Parathyroid adenoma (tissue), 2 donors: Measurements from ENCODE around the gene MUC21.
A peak's percentile ranks its signal among the peaks of the same experiment; 100 is the strongest.

ENCODE experiments used
- H2AFZ ChIP-seq: fragments of 300-600 bp; sonication (generic); one replicate; pipeline ENCODE4 v1.7.0; 2017; ENCODE audit warnings: antibody characterized with exemption, mild to moderate bottlenecking
- H3K27ac ChIP-seq: fragments of 300-600 bp; sonication (generic); one replicate; pipeline ENCODE4 v1.7.0; 2017
- H3K27me3 ChIP-seq: fragments of 300-600 bp; sonication (generic); one replicate; pipeline ENCODE4 v1.7.0; 2017; ENCODE audit warnings: low read length; ENCODE audit not compliant: control insufficient read depth, insufficient read depth
- H3K36me3 ChIP-seq: fragments of 300-600 bp; sonication (generic); one replicate; pipeline ENCODE4 v1.7.0; 2017; ENCODE audit warnings: low read length; ENCODE audit not compliant: control insufficient read depth, insufficient read depth
- H3K4me1 ChIP-seq: fragments of 300-600 bp; sonication (generic); one replicate; pipeline ENCODE4 v1.7.0; 2017; ENCODE audit warnings: control low read depth
- H3K4me2 ChIP-seq: fragments of 300-600 bp; sonication (generic); one replicate; pipeline ENCODE4 v1.7.0; 2017; ENCODE audit warnings: low read length
- H3K4me3 ChIP-seq: fragments of 300-600 bp; sonication (generic); one replicate; pipeline ENCODE4 v1.7.0; 2017; ENCODE audit warnings: low read depth, low read length
- H3K79me2 ChIP-seq: fragments of 300-600 bp; sonication (generic); one replicate; pipeline ENCODE4 v1.7.0; 2017; ENCODE audit warnings: control low read depth
- H3K9ac ChIP-seq: fragments of 300-600 bp; sonication (generic); one replicate; pipeline ENCODE4 v1.7.0; 2017; ENCODE audit warnings: mild to moderate bottlenecking
- H3K9me3 ChIP-seq: fragments of 300-600 bp; sonication (generic); one replicate; pipeline ENCODE4 v1.7.0; 2017; ENCODE audit warnings: low read length; ENCODE audit not compliant: control insufficient read depth
- TF ChIP-seq, protein P1 (sequence below): fragments of 300-600 bp; sonication (generic); IDR thresholded peaks from one replicate; pipeline ENCODE4 v1.7.0; 2017; ENCODE audit warnings: antibody characterized with exemption, mild to moderate bottlenecking
- donor health status: primary hyperparathyroidism.

The MUC21 gene

GRCh38 chr6:30981942-30982772, 1.4 kb upstream of the MUC21 start:
- H3K27ac ChIP-seq = peak overlapping the region; percentile 45
- peak overlapping the region; percentile 41 for H3K4me3 ChIP-seq
- H3K4me1 ChIP-seq = peaks cover 7% of the 10 kb centered on the region
- H3K9ac ChIP-seq = no peak overlapping the region
- peak overlapping the region; percentile 78 for H2AFZ ChIP-seq
- TF ChIP-seq, protein P1, sequence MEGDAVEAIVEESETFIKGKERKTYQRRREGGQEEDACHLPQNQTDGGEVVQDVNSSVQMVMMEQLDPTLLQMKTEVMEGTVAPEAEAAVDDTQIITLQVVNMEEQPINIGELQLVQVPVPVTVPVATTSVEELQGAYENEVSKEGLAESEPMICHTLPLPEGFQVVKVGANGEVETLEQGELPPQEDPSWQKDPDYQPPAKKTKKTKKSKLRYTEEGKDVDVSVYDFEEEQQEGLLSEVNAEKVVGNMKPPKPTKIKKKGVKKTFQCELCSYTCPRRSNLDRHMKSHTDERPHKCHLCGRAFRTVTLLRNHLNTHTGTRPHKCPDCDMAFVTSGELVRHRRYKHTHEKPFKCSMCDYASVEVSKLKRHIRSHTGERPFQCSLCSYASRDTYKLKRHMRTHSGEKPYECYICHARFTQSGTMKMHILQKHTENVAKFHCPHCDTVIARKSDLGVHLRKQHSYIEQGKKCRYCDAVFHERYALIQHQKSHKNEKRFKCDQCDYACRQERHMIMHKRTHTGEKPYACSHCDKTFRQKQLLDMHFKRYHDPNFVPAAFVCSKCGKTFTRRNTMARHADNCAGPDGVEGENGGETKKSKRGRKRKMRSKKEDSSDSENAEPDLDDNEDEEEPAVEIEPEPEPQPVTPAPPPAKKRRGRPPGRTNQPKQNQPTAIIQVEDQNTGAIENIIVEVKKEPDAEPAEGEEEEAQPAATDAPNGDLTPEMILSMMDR = no peak
- H3K27me3 ChIP-seq = no peaks in the 10 kb centered on the region
- no peaks in the 10 kb centered on the region for H3K36me3 ChIP-seq
- H3K4me2 ChIP-seq = peak overlapping the region; percentile 59
- no peaks in the 10 kb centered on the region for H3K79me2 ChIP-seq
- no peaks in the 10 kb centered on the region for H3K9me3 ChIP-seq

DNA sequence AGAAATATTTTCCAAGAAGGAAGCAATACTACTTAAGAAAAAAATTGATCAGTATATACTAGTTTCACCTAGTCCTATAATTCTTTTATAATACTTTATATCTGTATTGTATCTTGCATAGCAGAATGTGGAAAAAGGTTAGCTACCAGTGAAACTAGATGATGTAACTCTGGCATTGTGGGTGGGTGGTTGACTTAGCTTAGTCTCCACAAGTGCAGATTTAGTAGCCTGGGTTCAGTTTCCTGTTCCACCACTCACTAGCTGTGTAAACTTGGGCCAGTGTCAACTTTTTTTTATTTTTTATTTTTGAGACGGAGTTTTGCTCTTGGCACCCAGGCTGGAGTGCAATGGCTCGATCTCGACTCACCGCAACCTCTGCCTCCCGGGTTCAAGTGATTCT, 2.0 kb downstream of the MUC21 start:
- H3K9ac ChIP-seq = no peak overlapping the region
- peaks cover 7% of the 10 kb centered on the region for H3K4me1 ChIP-seq
- no peak overlapping the region for H2AFZ ChIP-seq
- no peak overlapping the region for H3K4me2 ChIP-seq
- no peaks in the 10 kb centered on the region for H3K9me3 ChIP-seq
- TF ChIP-seq, protein P1 = no peak
- no peak overlapping the region for H3K27ac ChIP-seq
- no peaks in the 10 kb centered on the region for H3K27me3 ChIP-seq
- no peaks in the 10 kb centered on the region for H3K79me2 ChIP-seq
- H3K4me3 ChIP-seq = no peak overlapping the region
- no peaks in the 10 kb centered on the region for H3K36me3 ChIP-seq

DNA sequence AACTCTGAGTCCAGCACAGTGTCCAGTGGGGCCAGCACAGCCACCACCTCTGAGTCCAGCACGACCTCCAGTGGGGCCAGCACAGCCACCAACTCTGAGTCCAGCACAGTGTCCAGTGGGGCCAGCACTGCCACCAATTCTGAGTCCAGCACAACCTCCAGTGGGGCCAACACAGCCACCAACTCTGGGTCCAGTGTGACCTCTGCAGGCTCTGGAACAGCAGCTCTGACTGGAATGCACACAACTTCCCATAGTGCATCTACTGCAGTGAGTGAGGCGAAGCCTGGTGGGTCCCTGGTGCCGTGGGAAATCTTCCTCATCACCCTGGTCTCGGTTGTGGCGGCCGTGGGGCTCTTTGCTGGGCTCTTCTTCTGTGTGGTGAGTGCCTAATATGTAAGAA, 3.8 kb downstream of the MUC21 start:
- Histone ChIP-seq H3K36me3 (no peaks in the 10 kb centered on the region), H3K4me2 (no peak overlapping the region), H3K79me2 (no peaks in the 10 kb centered on the region), H3K9ac (no peak overlapping the region), H3K9me3 (no peaks in the 10 kb centered on the region), H3K27me3 (no peaks in the 10 kb centered on the region), H2AFZ (no peak overlapping the region), H3K4me3 (no peak overlapping the region), H3K27ac (no peak overlapping the region), H3K4me1 (peaks cover 7% of the 10 kb centered on the region)
- TF ChIP-seq, protein P1 = no peak

DNA sequence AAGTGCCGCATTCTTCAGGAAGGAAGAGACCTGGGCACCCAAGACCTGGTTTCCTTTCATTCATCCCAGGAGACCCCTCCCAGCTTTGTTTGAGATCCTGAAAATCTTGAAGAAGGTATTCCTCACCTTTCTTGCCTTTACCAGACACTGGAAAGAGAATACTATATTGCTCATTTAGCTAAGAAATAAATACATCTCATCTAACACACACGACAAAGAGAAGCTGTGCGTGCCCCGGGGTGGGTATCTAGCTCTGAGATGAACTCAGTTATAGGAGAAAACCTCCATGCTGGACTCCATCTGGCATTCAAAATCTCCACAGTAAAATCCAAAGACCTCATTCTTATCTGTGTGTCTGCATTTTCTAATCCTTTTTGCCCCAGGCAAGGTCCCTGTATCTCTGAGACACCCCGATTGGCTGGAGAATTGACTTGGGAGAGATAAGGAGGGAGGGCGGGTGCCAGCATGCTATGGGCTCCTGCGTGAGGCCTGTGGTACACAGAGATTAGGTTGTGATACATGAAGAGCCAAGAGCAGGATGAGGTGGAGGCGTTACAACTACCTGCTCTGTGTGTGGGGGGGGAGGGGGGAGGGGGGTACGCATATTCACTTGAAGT, 4.8 kb downstream of the MUC21 start:
- Histone ChIP-seq H3K9me3 (no peaks in the 10 kb centered on the region), H3K9ac (no peak overlapping the region), H3K79me2 (no peaks in the 10 kb centered on the region), H3K27me3 (no peaks in the 10 kb centered on the region), H2AFZ (peak overlapping the region; percentile 22), H3K36me3 (no peaks in the 10 kb centered on the region), H3K4me3 (no peak overlapping the region), H3K27ac (no peak overlapping the region), H3K4me1 (no peaks in the 10 kb centered on the region), H3K4me2 (no peak overlapping the region)
- TF ChIP-seq, protein P1 = no peak
